OCI-M2 (cell line): ENCODE measurements around the gene GRWD1.

Source experiments
- DNase-seq: peaks from one replicate; lab custom pipeline; 2025; ENCODE audit not compliant: unreplicated experiment; lab: John Stamatoyannopoulos, UW

The GRWD1 gene

GRCh38 chr19:48455908-48456562, 10.3 kb downstream of the GRWD1 start:
- DNase-seq: no peak

DNA sequence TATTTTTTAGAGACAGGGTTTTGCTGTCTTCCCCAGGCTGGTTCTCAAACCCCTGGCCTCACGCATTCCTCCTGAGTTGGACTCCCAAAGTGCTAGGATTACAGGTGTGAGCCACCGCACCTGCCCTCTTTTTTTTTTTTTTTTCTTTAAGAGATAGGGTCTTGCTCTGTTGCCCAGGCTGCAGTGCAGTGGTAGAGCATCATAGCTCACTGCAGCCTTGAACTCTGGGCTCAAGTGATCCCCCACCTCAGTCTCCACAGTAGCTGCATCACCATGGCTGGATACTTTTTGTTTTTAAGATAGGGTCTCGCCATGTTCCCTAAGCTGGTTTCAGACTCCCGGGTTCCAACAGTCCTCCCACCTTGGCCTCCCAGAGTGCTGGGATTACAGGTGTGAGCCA, 11.1 kb downstream of the GRWD1 start:
- DNase-seq: no peak

GRCh38 chr19:48458016-48458415, 12.2 kb downstream of the GRWD1 start:
- DNase-seq: no peak

DNA sequence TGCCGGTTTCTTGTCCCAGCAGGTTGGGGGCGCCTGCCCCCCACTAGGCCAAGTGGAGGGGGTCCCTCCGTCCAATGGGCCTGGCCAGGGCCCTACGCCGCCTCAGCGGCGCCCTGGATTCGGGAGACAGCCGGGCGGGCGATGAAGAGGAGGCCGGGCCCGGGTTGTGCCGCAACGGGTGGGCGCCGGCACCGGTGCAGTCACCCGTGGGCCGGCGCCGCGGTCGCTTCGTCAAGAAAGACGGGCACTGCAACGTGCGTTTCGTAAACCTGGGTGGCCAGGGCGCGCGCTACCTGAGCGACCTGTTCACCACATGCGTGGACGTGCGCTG, 15.8 kb downstream of the GRWD1 start:
- no peak for DNase-seq

DNA sequence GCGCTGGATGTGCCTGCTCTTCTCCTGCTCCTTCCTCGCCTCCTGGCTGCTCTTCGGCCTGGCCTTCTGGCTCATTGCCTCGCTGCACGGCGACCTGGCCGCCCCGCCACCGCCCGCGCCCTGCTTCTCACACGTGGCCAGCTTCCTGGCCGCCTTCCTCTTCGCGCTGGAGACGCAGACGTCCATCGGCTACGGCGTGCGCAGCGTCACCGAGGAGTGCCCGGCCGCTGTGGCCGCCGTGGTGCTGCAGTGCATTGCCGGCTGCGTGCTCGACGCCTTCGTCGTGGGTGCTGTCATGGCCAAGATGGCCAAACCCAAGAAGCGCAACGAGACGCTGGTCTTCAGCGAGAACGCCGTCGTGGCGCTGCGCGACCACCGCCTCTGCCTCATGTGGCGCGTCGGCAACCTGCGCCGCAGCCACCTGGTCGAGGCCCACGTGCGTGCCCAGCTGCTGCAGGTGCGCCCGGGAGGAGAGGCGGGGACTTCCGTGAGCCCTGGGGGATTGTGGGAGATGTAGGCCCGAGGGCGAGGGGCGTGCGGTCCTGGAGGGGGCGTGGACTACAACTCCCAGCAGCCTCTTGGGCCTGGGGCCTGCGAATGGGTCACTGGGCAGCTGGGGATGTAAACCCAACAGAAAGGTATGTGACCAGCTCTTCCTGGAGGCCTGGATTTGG, 16.3 kb downstream of the GRWD1 start:
- DNase-seq: no peak

GRCh38 chr19:48465215-48465614, 19.4 kb downstream of the GRWD1 start:
- no peak for DNase-seq

DNA sequence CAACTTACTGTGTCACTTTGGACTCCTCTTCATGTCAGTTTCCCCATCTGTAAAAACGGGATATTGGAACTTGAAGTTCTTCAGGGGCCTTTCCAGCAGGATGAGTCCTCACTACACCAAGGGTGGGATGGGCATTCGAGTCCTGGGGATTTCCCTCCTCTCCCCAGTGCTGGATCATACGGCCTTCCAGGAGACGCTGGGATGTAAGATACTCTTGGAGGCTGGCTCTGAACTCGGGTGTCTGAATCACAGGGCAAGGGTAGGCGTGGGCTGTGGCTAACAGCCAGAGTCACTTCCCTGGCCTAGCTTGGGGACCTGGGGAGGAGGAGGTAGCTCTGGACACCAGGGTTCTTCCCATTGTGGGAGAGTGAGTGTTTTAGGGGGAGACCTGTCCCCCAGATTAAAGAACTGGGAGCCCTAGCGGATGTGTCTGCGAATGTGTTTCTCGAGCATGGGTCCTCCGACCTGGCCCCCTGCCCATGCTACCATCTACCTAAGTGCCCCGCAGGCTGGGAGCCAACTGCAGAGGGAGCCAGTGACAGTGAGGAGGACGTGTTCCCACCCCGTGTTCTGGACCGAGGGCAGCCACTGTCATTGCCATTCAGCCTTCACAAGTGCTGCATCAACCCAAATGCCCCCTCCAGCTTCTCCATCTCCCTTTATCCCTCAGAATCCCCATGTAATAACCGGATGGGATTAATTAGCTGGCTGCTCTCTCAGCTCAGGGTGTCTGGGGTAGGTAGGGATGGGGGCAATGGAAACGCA, 21.0 kb downstream of the GRWD1 start:
- no peak for DNase-seq

DNA sequence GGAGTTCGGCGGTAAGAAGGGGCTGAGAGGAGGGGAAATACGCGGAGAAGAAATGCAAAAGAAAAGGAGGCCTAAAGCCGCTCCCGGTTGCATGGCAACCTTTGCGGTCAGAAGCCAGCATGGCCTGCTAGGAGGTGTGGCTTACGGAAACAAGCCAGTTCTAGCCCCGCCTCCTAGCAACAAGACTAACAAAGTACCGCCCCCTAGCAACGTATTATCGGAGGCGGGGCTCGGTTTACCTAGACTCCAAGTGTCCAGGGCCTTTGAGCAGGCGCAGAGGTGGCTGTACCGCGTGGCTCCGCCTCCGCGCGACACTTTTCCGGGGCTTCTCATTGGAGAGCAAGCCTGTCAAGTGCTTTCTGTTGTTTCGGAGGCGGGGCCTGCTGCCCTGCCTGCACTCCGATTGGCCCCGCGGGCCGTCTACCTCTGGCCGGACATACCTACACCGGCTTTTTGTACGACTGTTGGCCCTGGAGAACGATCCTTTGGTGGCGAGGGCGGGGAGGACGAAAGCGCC, 23.0 kb downstream of the GRWD1 start:
- peak; percentile 99 for DNase-seq

DNA sequence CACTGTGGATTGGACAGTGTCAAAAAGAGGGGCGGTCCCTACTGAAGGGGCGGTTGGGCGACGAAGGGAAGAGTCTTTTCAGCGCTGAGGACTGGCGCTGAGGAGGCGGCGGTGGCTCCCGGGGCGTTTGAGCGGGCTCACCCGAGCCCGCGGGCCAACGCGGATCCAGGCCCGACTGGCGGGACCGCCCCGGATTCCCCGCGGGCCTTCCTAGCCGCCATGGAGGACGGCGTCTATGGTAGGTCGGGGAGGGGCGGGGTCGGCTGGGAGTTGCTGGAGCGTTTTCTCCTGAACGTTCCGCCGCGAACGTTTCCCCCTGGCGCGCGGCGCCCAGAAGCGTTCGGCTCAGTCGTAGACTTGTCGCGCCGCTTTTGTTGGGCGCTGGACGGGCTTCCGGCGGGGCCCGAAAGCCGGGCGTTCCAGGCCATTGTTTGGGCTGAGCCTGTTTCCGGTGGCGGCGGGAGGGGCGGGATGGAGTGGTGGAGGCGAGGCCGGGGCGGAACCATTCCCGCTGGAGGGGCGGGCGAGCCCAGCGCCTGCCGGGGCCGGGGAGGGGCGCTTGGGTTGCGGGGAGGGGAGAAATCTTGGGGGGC, 23.6 kb downstream of the GRWD1 start, which contains the start of gene CYTH2:
Gene CYTH2, plus strand, starts transcription at position 81 of the 593 bp plus-strand sequence. Its CDS starts 139 bp downstream, at position 220.
- no peak for DNase-seq

DNA sequence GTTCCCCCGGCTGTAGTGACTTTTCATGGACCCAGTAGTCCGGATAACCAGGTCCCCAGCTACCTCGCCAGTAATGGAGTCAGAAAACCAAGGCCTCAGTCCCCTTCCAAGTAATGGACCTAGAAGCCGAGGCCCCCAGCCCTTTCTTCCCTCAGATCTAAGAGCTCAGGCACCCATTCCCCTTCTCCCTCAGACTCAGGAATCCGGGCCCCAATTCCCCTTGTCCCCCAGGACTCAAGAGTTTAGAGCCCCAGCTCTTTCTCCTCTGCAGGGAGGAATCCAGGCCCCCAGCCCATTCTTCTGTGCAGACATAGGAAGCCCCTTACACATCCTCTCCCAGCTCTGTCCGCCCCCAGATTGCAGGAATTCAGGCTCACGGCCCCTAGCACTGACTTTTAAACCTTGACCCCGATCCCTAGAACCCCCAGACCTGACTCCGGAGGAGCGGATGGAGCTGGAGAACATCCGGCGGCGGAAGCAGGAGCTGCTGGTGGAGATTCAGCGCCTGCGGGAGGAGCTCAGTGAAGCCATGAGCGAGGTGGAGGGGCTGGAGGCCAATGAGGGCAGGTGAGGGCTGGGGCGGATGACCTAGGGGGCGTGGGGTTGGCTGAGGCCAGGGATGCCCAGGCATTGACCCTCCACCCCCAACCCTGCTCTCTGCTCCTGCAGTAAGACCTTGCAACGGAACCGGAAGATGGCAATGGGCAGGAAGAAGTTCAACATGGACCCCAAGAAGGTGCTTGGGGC, 24.3 kb downstream of the GRWD1 start:
- no peak for DNase-seq

DNA sequence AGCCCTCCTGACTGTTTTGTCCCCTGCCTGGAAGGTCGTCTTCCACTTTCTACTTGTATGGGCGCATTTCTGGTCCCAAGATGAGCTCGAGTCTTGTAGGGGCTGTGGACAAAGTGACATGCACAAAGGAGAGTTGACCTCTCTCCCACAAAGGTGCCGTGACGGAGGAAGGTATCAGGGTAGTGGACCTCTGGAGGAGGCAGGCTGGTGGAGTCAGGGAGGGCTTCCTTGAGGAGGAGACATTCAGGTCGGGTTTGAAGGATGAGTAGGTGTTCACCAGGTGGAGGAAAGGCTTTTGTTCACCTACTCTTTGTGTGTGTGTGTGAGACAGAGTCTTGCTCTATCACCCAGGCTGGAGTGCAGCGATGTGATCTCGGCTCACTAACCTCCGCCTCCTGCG, 25.1 kb downstream of the GRWD1 start:
- no peak for DNase-seq

DNA sequence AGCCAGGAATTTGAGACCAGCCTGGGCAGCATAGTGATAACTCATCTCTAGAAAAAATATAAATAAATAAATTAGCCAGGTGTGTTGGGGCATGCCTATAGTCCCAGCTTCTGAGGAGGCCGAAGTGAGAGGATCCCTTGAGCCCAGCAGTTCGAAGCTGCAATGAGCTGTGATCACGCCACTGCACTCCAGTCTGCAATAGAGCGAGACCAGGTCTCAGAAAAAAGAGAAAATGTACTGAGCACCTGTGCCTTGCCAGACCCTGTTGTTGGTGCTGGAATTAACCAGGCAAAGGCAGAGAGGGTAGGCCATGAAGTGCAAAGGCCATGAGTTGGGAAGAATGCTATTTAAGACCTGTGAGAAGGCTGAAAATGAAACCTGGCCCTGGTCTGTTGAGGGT, 26.1 kb downstream of the GRWD1 start:
- DNase-seq: no peak

- DNase-seq: no peak
Observed at GRCh38 chr19:48473161-48473966, 27.6 kb downstream of the GRWD1 start.

DNA sequence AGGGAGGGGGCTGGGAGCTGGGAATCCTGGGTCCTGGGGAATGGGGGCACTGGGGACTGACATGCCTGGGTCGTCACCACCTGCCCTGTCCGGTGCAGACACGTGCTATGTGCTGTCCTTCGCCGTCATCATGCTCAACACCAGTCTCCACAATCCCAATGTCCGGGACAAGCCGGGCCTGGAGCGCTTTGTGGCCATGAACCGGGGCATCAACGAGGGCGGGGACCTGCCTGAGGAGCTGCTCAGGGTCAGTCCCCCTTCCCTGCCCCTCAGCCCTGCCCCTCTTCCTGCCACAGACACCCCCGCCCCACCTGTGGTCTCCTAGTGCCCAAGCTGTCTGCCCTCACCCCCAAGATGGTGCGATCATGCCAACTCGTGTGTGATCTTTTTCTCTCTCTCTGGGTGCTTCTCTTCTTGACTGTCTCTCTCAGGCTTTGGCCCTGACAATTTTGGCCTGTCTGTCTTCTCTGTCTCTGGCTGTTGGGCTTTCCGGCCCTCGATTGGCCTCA, 28.4 kb downstream of the GRWD1 start:
- no peak for DNase-seq

- no peak for DNase-seq
Observed at GRCh38 chr19:48475369-48476068, 29.7 kb downstream of the GRWD1 start.

GRCh38 chr19:48476176-48476575, 30.4 kb downstream of the GRWD1 start:
- DNase-seq: no peak

DNA sequence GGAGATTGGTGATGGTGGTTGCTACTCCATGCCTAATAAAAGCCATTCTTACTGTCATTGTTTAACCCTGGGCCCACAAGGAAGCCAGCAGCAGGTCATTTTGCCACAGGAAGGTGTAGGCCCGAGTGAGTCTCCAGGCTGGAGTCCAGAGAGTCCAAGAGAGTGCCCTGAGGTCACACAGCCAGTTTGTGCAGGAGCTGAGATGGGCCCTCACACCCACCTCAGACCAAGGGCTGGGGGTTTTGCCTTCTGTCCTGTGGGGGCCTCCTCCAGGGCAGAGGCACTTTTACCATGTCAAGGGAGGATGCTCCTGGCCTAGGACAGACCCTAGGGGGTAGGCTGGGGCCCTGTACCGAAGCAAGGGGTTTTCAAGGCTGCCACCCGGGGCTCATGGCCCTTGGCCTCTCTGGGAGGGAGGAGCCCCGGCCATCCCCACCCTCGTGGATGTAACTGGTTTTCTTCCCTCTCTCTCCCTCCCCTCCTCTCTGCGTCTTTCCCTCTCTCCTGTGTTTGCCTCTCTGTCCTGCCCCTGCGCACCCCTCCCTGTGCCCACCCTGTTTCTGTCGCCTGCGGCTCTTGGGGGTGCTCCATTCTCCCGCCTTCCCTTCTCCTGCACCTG, 31.4 kb downstream of the GRWD1 start:
- no peak for DNase-seq

DNA sequence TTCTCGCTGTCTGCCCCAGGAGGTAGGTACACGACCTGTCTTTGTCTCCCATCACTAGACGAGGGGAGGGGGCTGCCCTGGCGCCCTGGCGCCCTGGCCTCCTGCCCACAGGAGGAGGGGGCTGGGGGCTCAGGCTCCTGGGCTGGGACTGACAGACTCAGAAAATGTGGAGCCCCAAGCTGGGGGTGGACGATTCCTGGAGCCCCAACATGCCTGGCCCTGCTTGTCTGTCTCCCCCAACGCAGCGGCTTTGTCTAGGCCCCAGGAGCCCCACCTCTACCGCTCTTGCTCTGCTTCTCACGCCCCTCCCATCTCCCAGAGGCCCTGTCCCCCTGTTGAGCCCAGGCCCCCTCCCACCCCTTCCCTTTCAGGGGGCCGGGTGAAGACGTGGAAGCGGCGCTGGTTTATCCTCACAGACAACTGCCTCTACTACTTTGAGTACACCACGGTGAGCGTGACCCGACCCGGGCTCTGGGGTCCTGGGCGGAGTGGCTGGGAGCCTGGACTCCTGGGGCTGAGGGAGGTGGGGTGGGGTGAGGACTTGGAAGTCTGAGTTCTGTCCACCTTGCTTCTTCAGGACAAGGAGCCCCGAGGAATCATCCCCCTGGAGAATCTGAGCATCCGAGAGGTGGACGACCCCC, 32.0 kb downstream of the GRWD1 start:
- DNase-seq: no peak
